Breast epithelium (tissue), 3 donors: Measurements from ENCODE around the gene DDRGK1.
"Not testable (repeated sequence)": the region's sequence is repeated elsewhere in the genome, so short reads cannot be mapped to it uniquely, and the experiment has no call there.

ENCODE experiments used
- POLR2A ChIP-seq: fragments of 450-650 bp; IDR thresholded peaks from one replicate; pipeline ENCODE4 v1.6.1; 2016; ENCODE audit warnings: antibody characterized with exemption, mild to moderate bottlenecking, moderate library complexity
- TF ChIP-seq, protein P1 (sequence below), 3 donors: fragments of 450-650 bp; IDR thresholded peaks; one replicate each; pipeline ENCODE4 v1.5.1; 2016 to 2017; ENCODE audit warnings: antibody characterized with exemption in 3 of 3, mild to moderate bottlenecking in 3 of 3, moderate library complexity in 3 of 3

DNA sequence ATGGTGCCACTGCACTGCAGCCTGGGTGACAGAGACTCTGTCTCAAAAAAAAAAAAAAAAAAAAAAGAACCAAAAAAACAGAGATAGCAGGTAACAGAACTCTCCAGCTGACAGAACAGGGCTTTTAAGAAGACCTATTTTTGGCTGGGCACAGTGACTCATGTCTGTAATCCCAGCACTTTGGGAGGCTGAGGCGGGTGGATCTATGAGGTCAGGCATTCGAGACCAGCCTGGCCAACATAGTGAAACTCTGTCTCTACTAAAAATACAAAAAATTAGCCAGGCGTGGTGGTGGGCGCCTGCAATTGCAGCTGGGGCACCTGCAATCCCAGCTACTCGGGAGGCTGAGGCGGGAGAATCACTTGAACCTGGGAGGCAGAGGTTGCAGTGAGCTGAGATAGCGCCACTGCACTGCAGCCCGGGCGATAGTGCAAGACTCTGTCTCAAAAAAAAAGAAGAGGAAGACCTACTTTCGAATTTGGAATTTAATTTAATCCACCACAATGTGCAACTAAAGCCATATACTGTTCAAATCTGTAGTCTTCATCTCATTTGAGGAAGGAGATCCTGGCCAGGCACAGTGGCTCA lies 52.3 kb downstream of the DDRGK1 start:
- TF ChIP-seq, protein P1, sequence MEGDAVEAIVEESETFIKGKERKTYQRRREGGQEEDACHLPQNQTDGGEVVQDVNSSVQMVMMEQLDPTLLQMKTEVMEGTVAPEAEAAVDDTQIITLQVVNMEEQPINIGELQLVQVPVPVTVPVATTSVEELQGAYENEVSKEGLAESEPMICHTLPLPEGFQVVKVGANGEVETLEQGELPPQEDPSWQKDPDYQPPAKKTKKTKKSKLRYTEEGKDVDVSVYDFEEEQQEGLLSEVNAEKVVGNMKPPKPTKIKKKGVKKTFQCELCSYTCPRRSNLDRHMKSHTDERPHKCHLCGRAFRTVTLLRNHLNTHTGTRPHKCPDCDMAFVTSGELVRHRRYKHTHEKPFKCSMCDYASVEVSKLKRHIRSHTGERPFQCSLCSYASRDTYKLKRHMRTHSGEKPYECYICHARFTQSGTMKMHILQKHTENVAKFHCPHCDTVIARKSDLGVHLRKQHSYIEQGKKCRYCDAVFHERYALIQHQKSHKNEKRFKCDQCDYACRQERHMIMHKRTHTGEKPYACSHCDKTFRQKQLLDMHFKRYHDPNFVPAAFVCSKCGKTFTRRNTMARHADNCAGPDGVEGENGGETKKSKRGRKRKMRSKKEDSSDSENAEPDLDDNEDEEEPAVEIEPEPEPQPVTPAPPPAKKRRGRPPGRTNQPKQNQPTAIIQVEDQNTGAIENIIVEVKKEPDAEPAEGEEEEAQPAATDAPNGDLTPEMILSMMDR (IDR thresholded peaks at IDR 0.05) = not testable (repeated sequence)
- not testable (repeated sequence) for TF ChIP-seq POLR2A
